Hippocampal formation (tissue), 2 donors: ENCODE results near the gene FANCC.
A peak's percentile ranks its signal among the peaks of the same experiment; 100 is the strongest.

ENCODE experiments used
- DNase-seq, 2 donors: peaks; one replicate each; lab custom pipeline; 2025; lab: John Stamatoyannopoulos, UW

Gene FANCC

DNA sequence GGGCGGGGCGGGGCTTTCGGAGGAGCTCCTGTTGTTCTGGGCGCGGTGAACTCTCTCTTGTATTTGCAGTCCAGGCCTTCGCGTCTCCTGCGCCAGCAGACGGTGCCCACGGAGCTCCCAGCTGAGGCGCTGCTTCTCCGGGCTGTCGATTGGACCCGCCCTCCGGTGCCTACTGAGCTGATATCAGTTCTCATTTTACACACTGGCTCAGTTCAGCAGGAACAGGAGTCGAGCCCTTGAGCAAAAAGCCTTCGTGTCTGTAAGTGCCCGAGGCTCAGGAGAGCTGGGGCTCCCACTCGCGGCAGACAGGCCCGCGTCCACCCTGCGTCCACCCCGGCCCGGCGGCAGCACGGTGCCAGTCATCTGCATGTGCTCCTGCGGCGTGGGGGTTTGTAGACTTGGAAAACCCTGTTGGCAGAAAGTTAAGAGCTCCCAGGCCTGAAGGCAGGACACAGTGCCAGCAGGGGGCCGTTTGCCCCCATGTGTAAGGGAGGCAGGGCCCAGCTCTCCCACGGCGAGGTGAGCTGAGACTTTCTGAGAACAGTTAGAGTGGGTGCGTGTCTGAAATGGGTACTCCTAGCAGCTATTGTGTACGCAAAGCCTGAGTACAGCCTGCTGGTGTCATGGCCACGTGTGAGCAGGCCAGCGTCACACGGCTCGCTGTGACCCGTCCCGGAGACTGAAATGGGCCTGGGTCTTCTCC lies 231.5 kb downstream of the FANCC start:
- DNase-seq: no peak

DNA sequence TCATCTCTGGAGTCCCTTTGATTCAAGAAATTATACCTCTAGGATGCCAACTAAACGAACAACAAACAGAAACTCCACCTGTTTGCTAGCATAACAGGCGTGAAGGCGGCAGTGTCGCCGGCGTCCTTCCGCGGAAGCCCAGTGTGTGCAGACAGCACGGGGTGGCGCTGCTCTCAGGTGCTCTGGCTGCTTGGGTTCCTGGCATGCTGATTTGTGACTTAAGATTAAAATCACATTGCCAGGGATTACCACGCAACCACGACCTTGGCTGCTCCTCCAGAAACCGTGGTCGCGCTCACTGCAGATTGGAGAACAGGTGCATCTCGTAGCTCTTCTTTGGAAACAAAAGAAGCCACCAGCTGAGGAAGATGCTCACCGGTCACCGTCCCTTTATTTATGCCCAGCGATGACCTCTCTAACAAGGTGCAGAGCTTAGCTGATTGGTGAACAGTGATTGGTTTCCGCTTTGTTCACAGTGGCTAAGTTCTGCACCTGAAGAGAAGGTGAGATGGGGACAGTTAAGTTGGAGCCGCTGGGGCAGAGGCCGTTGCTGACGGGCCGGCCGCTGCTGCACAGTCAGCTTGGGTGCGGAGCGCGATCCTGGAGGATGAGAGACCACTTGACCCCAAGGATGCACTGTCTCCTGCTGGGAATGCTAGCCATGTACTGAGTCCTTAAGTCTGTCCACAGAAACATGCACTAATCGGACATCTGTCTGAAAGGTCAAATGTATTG lies 232.3 kb downstream of the FANCC start:
- no peak for DNase-seq

DNA sequence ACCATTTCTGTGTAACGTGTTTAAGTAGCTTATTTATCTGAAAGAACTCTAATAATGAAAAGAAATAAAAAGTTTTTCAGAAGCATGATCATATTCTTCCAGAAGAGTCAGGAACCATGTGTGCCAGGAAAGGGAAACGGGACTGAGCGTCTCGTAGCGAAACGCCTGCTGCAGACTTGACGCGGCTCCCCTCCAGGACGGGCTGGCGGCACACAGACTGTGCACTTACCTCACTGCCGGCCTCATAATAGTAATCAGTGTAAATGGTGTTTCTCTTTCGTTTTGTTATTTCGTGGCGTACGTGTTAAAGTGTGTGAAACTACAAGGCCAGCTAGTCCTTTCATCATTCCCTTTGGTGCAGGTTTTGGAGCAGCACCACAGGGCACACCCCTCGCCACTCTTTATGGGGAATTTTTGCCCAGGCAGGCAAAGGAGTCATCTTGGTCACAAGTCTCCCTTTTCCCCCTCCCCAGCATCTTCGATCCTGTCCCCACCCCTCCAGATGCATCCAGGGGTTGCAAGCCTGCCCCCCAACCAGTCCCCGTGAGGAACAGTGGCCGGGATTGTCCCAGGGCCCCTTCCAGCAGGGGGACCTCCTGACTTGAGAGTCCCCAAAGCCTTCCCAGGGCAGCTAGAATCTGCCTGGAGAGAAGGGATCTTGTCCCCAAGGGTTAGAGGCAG lies 233.1 kb downstream of the FANCC start:
- no peak for DNase-seq

DNA sequence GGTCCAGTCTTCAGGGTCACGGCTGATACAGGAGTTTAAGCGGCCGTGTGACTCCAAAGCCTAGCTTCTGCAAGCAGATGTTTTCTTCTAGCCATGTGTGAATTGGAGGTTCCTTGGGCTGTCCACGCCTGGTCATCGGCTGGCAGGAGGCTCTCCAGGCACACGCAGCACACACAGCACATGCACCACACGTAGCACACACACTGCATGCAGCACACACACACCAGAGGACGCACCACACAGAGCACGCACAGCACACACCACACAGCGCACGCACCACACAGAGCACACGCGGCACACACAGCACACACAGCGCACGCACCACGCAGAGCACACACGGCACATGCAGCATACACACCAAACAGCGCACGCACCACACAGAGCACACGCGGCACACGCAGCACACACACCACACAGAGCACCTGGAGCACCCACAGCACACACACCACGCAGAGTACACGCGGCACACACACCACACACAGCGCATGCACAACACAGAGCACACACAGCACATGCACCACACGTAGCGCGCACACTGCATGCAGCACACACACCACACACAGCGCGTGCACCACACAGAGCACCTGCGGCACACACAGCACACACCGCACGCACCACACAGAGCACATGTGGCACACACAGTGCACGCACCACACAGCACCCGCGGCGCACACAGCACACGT lies 234.3 kb downstream of the FANCC start:
- no peak for DNase-seq

DNA sequence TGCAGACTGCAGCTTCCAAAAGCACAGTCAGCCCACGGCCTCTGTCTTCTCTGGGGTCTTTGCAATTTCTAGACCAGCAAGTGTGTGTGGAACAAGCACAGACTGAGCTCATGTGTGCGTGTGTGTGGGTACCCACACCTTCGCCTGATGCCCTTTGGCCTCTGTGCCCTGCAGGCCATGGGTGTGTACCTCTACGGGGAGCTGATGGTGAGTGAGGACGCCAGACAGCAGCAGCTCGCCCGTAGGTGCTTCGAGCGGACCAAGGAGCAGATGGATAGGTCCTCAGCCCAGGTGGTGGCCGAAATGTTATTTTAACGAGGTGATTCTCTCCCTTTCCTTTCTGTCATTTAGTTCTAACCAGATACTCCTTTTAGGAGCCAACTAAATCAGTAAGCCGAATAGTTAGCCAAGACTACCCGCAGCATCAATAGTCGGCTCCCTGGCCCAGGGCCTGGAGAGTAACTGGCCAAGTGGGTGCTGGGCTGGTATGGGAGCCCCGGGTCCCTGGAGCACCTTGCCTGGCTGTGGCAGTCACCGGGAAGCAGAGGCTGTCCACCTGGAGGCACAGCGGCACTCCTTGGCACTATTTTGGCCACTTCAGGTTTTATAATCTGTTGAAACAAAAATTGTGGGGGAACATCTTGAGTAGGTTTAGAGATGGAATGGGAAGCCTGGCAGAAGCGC lies 235.0 kb downstream of the FANCC start:
- no peak for DNase-seq

DNA sequence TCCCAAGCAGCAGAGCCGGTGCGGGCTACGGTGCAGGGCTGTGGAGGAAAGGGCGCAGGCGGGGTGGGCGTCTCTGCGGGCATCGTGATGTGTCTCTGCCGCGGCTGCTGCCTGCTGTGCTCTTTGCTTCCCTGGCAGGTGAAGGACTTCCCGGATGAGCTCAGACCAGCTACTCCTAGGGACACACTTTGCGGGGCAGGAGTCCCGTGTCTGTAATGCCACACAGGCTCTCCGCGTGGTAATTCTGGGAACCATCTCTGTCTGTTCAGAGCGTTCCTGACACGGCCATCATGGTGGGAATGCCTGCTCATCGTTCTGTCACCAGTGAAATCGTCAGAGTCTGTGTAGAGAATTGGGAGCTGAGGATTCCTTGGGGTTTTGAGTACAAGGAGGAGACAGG lies 235.5 kb downstream of the FANCC start:
- DNase-seq: no peak

DNA sequence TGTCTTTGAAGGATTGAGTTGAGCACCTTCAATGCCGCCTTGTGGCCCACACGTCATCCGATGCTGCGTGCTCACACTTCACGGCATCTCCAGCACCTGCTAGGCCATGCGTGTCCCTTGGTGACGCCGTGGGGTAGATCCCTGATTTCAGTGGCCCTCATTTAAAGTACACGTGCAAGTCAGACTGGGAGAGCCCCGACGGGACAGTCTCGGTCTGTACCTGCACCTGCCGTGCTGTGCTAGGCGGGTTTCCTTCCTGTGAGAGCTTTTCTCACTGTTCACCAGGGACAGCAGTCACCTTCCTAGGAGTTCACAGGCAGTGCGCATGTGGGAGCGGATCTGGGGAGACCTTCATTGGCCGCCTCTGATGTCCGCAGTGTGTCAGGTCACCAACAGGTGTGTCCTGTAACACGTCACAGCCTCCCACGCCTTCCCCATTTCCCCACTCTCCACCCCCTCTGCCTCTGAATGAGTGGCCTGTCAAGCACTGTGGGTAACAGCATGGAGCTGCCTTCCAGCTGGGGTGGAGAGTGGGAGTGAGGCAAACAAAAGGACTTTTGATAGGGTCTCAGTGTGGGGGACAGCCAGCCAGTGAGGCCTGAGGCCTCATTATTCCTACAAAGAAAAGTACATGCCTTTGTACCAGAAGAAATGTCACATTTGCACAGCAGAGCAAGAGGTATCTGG lies 236.4 kb downstream of the FANCC start:
- peak; percentile 84 to 91 for DNase-seq

DNA sequence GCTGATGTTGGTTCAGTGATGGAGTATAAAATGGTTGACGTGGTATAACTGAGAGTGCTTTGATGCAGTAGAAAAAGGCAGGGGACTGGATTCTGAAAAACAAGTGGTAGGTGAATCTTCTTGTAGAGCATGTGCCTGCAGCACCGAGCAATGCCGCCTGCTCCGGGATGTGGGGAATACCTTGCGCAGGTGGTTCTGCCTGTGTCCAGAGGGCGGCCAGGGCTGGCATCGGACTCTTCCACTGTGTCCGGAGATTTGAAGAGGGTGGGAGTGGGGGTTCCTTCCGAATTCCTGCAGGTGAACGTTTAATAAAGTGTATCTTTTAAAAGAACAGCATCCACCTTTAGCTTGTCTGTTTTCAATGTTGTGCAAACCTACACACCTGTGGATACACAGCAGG lies 238.0 kb downstream of the FANCC start:
- no peak for DNase-seq

DNA sequence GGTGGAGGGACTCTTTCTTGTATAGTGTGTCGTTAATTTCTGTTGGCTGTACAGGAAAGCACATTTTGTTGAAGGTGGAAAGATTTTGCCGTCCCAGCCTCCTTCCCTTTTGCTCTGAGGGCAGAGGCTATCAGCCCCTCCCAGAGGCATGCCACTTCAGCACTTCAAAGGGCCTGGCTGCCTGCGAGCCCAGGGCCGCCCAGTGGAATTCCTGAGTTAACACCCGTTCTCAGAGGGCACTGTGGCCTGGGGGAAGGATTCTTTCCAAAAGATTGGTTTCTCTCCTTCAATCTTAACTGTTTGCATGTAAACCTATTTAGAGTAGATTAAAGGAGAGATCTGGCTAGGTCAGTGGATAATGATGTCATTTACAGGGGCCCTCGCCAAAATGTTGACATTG lies 238.6 kb downstream of the FANCC start:
- no peak for DNase-seq

DNA sequence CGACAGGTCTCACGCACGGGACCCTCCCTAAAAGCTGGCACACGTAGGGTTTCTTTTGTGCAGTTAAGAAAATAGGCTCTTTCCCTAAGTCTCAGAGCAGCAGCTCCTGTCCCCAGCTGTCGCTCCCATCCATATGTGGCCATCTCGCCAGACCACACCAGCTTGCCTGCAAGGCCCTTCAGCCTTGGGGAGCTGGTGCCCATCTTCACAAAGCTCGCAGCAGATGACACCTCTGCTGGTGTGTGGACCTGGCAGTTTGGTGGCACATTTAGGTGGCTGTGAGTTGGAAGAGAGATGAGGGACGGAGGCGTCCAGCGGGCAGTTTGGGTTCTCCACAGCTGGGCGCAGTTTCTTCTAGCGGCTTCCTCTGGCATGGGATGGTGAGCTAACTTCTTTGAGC lies 239.0 kb downstream of the FANCC start:
- DNase-seq: no peak

DNA sequence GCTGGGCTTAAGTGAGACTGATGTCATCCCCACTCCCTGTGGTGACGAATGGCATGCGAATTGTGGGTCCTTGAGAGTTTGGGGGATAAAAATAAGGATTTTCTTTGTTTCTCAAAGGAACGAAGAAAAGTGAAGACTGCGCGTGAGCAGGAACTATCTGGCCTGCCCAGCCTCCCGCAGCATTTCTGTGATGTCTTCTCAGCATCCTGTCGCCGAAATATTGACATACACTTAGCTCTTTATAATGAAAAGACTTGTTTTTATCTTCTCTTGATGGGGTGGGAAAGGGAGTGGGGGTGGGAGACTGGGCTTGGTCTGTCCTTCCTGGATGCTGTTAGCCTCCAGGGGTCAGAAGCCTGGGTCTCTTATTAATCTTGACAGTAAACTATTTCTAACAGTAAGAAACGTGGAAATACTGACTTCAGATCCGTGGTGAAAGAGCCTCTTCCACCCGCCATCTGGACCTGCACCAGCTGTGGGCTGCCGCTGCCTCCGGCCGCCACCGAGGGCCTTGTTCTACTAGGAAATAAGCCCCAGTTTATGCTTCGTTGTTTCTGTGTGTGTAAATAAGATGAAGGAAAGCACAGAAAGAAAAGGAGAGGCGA lies 239.6 kb downstream of the FANCC start:
- DNase-seq: peak in 1 of 2 donors; percentile 42

DNA sequence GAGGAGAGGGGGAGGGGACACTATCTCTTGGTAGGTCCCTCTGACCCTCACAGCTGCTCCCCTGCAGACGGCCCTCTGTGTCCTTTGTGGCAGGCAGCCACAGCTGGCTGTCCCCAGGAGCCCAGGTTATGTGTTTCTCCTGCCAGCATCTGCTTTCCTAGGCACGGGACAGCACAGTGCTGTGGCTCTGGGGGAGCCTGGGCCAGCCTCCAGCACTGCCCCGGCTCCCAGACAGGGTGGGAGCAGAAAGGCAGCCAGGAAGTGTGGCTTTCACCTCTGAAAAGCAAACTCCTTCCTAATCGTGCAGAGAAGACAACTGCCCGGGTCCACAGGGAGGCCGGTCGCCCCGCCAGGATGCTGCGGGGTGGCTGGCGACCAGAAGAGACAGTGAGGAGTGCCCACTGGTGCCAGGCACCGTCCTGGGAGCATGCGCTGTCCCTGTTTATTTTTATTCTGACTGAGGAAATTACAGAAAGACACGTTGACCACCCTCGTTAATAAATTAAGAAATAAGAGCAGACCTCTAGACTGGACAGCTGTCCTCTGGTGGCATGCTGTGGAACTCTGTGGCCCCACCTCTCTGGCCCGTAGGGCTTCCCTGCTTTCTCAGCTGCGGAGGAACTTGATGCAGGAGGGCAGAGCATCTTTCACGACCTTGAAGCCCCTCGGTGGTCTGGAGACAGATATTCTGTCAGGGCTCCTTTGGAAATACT lies 240.3 kb downstream of the FANCC start:
- DNase-seq: peak; percentile 50 to 52

DNA sequence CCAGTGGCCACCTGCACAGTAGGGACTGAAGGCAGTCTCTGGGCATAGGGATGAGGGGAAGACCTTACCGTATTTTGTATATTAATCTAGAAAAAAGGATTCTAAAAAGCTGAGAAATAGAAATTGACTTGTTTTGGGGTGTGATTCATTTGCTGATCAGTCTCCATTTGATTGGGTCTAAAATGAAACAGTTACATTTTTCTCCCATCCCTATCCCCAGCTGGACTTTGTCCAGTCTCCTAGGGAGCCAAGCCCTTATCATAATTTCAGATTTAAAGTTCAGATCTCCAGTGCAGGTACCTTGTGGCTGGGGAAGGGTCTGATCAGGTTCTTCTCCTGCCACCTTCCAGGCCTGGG lies 240.8 kb downstream of the FANCC start:
- DNase-seq: no peak

DNA sequence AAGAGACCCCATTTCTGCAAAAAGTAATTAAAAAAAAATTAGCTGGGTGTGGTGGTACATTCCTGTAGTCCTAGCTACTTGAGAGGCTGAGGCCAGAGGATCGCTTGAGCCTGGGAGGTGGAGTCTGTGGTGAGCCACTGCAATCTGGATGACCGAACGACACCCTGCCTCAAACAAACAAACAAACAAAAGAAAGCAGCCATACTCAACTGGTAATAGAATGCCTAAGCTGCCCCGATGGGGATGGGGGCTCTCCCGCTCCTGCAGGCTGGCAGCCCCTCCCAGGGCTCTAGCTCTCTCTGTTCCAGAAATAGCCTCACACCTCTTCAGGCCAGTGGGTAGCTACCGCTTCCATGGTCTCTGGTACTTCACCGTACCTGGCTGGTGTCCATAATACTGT lies 241.8 kb downstream of the FANCC start:
- no peak for DNase-seq

DNA sequence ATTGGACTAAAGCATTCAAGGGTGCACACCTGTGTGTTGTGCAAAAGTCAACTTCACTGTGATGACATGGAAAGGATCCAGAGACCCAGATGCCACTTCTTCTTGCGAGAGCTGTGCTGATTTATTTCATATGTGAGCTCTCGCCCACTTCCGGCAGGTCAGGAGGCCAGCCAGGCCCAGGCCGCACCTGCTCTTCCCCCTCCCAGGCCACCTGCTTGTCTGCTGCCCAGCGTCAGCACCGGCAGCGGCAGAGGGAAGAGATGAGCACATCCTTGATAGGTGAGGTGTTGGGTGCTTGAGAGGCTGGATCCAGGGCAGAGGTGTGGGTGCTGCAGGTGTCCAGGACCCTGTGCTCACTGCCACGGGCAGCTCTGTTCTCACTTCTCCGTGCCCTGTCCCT lies 242.9 kb downstream of the FANCC start:
- no peak for DNase-seq

DNA sequence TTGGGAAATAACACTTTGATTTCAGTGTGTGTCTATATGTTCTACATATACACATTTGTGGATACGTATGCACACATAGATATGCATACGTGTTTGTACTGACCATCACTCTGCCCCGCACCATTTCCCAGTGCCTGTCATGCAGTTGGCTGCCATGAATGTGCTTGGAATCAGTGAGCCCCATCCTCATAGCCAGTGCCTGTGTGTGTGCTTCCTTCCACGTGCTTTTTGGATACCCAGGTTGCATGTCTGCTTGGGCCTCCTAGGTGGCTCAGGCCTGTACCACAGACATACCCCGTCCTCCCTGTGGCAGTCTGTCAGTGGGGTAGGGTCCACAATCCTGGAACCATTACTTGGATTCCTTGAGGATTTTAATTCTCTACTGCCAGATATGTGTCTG lies 243.6 kb downstream of the FANCC start:
- no peak for DNase-seq

DNA sequence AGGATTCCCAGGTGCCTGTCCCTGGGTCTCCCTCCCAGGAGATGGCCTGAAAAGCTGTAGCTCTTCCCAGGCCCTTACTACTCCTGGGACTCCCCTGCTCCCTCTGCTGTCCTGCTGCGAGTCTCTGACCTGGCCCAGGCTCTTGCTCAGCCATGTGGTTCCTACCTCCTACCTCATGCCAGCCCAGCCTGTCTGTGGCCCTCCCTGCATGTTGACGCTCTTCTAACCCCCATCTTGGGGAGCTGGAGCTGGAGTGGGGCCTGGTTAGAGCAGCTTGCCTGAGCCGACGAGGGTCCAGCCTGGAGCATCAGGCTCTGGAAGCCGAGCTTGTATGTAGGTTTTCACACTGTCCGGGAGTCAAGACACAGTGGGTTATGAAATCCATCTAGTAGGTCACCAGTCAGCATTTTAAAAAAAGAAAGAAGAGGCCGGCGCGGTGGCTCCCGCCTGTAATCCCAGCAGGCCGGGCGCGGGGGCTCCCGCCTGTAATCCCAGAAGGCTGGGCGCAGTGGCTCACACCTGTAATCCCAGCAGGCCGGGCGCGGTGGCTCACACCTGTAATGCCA lies 244.4 kb downstream of the FANCC start:
- DNase-seq: no peak

DNA sequence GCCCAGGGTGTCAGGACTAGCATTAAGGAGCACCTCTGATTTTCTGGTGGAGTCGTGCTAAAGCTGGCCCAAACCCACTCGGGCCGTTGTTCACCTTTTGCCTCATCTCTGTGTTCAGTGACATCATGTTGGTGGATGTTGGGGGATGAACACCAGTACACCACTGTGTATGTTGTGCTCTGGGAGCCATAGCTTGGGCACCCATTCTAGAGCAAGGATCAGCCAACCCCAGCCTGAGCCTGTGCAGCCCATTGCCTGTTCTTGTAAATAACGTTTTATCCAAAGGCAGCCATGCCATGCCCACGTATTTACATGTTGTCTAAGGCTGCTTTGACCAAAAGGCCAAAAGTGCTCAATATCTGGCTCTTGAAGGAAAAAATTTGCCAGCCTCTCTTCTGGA lies 245.6 kb downstream of the FANCC start:
- no peak for DNase-seq

DNA sequence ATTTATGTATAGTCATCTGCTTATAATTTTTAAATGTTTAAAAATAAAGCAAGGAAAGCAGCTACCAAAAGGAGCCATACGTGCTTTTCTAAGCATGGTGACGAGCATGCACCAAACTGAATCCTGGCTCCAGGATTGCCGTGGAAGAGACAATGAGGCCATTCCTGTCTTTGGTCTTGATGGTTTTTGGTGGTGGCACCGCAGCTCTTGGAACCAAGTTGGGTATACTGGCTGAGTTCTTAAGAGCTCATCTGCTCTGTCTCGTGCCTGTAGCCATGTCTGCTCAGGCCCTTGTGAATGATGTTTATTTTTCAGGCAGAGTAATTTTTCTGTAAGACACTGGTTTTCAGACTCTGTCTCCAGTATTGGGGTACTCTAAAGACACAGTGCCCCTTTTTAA lies 246.1 kb downstream of the FANCC start:
- no peak for DNase-seq

DNA sequence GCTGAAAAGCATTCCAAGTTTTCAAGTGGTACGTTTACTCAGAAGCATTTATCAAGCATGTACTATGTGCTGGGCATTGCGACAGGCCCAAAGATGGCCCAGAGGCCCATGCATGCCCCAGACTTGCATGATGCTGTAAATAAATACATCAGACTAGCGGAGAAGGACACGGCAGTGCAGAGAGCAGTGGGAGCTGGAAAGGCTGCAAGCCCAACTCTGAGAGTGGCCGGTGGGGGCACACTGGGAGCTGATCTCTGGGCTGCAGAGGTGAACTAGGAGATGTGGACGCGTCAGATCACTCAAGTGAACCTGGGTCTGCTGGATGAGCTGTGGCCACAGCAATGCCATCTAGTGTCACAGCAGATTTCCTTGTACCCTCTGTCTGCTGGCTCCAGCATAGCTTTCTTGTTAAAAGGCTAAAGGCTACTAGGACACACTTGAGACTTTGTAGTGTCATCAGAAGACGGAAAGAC lies 246.9 kb downstream of the FANCC start:
- no peak for DNase-seq
